GM18507 (cell line): Measurements from ENCODE around the gene C9.
"Not testable (repeated sequence)": the region's sequence is repeated elsewhere in the genome, so short reads cannot be mapped to it uniquely, and the experiment has no call there.

Experiments
- DNase-seq: peaks from one replicate; pipeline ENCODE4 v3.0.0; 2011; ENCODE audit warnings: low read depth; ENCODE audit not compliant: insufficient read length; ENCODE audit errors: extremely low spot score
- FAIRE-seq: peaks from 2 replicates; lab custom pipeline; 2011; peaks lifted over from hg19 to GRCh38; lab: Jason Lieb, UNC

Gene C9

GRCh38 chr5:39273314-39273954, 90.9 kb downstream of the C9 start:
- no peak for FAIRE-seq
- no peak for DNase-seq

DNA sequence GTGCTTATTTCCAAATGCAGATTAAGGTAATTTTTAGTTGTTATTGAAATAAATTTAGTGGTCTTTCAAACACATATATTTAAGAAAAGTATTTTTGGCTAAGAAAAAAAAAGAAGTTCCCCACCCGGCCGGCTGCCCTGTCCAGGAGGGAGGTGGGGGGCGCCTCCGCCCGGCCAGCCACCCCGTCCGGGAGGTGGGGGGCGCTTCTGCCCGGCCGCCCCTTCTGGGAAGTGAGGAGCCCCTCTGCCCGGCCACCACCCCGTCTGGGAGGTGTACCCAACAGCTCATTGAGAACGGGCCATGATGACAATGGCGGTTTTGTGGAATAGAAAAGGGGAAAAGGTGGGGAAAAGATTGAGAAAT, 91.4 kb downstream of the C9 start:
- not testable (repeated sequence) for FAIRE-seq, DNase-seq

DNA sequence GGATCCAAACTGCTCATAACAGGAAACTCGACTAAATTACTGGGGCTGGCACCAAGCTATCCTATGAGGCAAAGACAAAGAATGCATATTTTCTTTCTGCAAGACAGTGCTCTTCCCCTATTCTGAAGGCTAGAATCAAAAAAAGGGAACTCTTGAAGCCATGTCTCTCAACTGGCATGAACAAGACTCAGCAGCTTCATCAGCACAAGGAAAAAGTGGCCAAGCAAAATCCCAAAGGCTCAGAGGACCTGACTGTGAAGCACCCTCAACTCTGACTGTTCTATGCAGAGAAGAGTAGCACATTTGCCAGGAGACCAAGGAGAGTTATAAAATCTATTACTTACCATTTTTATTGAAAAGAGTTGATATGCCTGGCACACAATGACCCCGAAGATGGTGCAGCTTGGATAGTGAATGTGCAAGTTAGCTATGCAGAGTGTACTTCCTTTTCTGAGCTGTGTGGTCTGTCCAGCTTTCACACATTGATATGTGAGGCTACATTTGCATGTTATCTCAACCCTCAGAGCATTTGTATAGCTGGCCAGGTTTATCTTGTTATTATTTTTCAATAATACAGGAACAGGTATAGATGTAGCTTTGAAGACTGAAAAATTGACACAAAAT, 94.0 kb downstream of the C9 start:
- no peak for DNase-seq
- peak; percentile 48 for FAIRE-seq

- DNase-seq: no peak
- FAIRE-seq: no peak
Observed at GRCh38 chr5:39267186-39267585, 97.1 kb downstream of the C9 start.

DNA sequence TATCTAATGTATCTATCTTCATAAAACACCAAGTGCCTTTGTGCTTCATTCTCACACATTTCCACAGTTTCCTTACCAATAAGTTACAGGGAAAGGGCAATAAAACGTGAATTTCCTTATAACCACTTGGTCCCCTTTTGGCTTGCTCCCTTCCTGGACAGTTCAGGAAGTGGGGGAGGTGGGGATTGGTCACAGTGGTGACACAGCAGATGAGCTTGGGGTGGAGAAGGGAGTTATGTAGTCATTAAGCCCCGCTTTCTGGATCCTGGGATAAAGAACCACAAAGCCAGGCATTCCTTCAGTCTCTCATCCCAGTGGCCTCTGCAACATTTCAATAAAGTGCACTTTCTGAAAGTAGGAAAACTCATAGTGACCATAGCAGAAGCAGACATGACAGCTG, 97.9 kb downstream of the C9 start:
- FAIRE-seq (no peak), DNase-seq (no peak)

GRCh38 chr5:39264528-39264927, 99.8 kb downstream of the C9 start:
- DNase-seq: no peak
- no peak for FAIRE-seq

GRCh38 chr5:39262981-39263380, 101.3 kb downstream of the C9 start:
- FAIRE-seq (no peak), DNase-seq (no peak)

DNA sequence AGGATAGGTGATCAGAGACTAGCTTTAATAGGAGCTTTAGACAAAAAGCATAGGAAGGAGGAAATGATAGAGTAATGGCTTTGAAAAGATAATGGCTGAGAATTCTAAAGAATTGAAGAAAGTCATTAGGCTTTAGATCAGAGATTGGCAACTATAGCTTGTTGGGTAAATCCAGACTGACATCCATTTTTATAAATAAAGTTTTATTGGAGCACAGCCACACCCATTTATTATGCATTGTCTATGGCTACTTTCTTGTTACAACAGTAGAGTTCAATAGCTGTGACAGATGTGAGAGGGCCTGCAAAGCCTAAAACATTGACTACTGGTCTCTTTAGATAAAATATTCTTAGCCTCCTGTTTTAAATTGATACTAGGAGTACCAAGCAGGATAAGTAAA, 104.2 kb downstream of the C9 start:
- DNase-seq (no peak), FAIRE-seq (no peak)

- DNase-seq: no peak
- no peak for FAIRE-seq
Observed at GRCh38 chr5:39257554-39257953, 106.7 kb downstream of the C9 start.

- DNase-seq (no peak), FAIRE-seq (no peak)
Observed at GRCh38 chr5:39256477-39257235, 107.6 kb downstream of the C9 start.

- DNase-seq (no peak), FAIRE-seq (no peak)
Observed at GRCh38 chr5:39255406-39255805, 108.9 kb downstream of the C9 start.

DNA sequence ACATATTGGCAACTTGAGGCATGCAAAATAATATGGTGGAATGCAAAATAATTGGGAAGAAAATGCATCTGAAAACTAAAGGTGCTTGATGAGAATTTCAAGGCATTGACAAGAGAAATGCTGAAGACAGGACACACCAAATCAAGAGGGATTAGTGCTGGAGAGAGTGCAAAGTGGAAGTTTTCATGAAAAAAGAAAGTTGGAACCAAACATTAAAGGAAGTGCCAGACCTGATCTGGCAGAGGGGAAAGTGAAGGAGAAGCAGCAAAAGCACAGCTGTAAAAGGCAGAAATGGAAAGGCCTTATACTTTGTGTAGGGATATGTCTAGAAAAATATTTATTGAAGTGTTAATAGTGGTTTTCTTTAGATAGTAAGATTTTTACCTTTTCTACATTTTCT, 109.6 kb downstream of the C9 start:
- DNase-seq (no peak), FAIRE-seq (no peak)

GRCh38 chr5:39253196-39253595, 111.1 kb downstream of the C9 start:
- DNase-seq (no peak), FAIRE-seq (no peak)

GRCh38 chr5:39249564-39250274, 114.6 kb downstream of the C9 start:
- DNase-seq (no peak), FAIRE-seq (no peak)

- FAIRE-seq: no peak
- DNase-seq: no peak
Observed at GRCh38 chr5:39249069-39249468, 115.2 kb downstream of the C9 start.

DNA sequence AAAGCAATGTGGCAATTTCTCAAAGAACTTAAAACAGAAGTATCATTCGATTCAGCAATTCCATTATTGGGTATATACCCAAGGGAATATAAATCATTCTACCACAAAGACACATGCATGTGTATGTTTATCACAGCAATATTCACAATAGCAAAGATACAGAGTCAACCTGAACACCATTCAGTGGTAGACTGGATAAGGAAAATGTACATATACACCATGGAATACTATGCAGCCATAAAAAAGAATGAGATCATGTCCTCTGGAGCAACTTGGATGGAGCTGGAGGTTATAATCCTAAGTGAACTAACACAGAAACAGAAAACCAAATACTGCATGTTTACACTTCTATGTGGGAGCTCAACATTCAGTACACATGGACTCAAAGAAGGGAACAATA, 123.5 kb downstream of the C9 start:
- FAIRE-seq (no peak), DNase-seq (no peak)

- DNase-seq: no peak
- no peak for FAIRE-seq
Observed at GRCh38 chr5:39238366-39239105, 125.8 kb downstream of the C9 start.

GRCh38 chr5:39236718-39237117, 127.6 kb downstream of the C9 start:
- no peak for FAIRE-seq

GRCh38 chr5:39235648-39236047, 128.6 kb downstream of the C9 start:
- FAIRE-seq: no peak

More at GRCh38 chr5:39236718-39237117, 127.6 kb downstream of the C9 start:
- no peak for DNase-seq

GRCh38 chr5:39234494-39234893, 129.8 kb downstream of the C9 start:
- FAIRE-seq, DNase-seq: not testable (repeated sequence)

More at GRCh38 chr5:39235648-39236047, 128.6 kb downstream of the C9 start:
- no peak for DNase-seq
